ENCODE data around the gene SPRED1.

The SPRED1 gene

GRCh38 chr15:38377636-38378035 lies 125.0 kb downstream of the SPRED1 start:
- Histone ChIP-seq H3K36me3 (no peaks in the 10 kb centered on the region), H3K4me1 (ENCODE audit: control insufficient read depth in 1 of 2, insufficient read depth in 1 of 2, low read depth in 1 of 2, low read length in 1 of 2) (no peaks in the 10 kb centered on the region), H3K27ac (no peak overlapping the region), H3K27me3 (peaks cover 10% of the 10 kb centered on the region), H3K4me3 (ENCODE audit: low read depth in 1 of 2, low read length in 1 of 2) (no peak overlapping the region), H3K9me3 (no peaks in the 10 kb centered on the region)
- no peak for TF ChIP-seq CTCF (IDR thresholded peaks at IDR 0.05)

- H3K27ac ChIP-seq = no peak overlapping the region
- no peak for TF ChIP-seq CTCF (IDR thresholded peaks at IDR 0.05)
Observed at GRCh38 chr15:38378161-38378560, 125.5 kb downstream of the SPRED1 start.

GRCh38 chr15:38389924-38390542 lies 137.4 kb downstream of the SPRED1 start:
- Histone ChIP-seq H3K27me3 (no peaks in the 10 kb centered on the region), H3K4me1 (ENCODE audit: control insufficient read depth in 1 of 2, insufficient read depth in 1 of 2, low read depth in 1 of 2, low read length in 1 of 2) (no peaks in the 10 kb centered on the region), H3K9me3 (no peaks in the 10 kb centered on the region), H3K27ac (no peak overlapping the region), H3K4me3 (ENCODE audit: low read depth in 1 of 2, low read length in 1 of 2) (no peak overlapping the region), H3K36me3 (no peaks in the 10 kb centered on the region)
- peak; percentile 60 for TF ChIP-seq CTCF (IDR thresholded peaks at IDR 0.05)

More at GRCh38 chr15:38378161-38378560, 125.5 kb downstream of the SPRED1 start:
- Histone ChIP-seq H3K27me3 (peaks cover 10% of the 10 kb centered on the region), H3K9me3 (no peaks in the 10 kb centered on the region), H3K4me1 (ENCODE audit: control insufficient read depth in 1 of 2, insufficient read depth in 1 of 2, low read depth in 1 of 2, low read length in 1 of 2) (no peaks in the 10 kb centered on the region), H3K4me3 (ENCODE audit: low read depth in 1 of 2, low read length in 1 of 2) (no peak overlapping the region), H3K36me3 (no peaks in the 10 kb centered on the region)

GRCh38 chr15:38391191-38391590 lies 138.6 kb downstream of the SPRED1 start:
- H3K27me3 ChIP-seq = no peaks in the 10 kb centered on the region
- no peaks in the 10 kb centered on the region for H3K36me3 ChIP-seq
- no peak overlapping the region for H3K4me3 ChIP-seq (ENCODE audit: low read depth in 1 of 2, low read length in 1 of 2)
- TF ChIP-seq CTCF (IDR thresholded peaks at IDR 0.05) = no peak
- H3K4me1 ChIP-seq (ENCODE audit: control insufficient read depth in 1 of 2, insufficient read depth in 1 of 2, low read depth in 1 of 2, low read length in 1 of 2) = no peaks in the 10 kb centered on the region
- H3K27ac ChIP-seq = no peak overlapping the region
- no peaks in the 10 kb centered on the region for H3K9me3 ChIP-seq

GRCh38 chr15:38398134-38398533 lies 145.5 kb downstream of the SPRED1 start:
- no peak for TF ChIP-seq CTCF (IDR thresholded peaks at IDR 0.05)
- Histone ChIP-seq H3K36me3 (no peaks in the 10 kb centered on the region), H3K27me3 (no peaks in the 10 kb centered on the region), H3K27ac (no peak overlapping the region), H3K4me3 (ENCODE audit: low read depth in 1 of 2, low read length in 1 of 2) (no peak overlapping the region), H3K9me3 (no peaks in the 10 kb centered on the region), H3K4me1 (ENCODE audit: control insufficient read depth in 1 of 2, insufficient read depth in 1 of 2, low read depth in 1 of 2, low read length in 1 of 2) (no peaks in the 10 kb centered on the region)
